Breast epithelium (tissue), 3 donors: Measurements from ENCODE around the gene BRD2.

Source experiments
- POLR2A ChIP-seq: fragments of 450-650 bp; IDR thresholded peaks from one replicate; pipeline ENCODE4 v1.6.1; 2016; ENCODE audit warnings: antibody characterized with exemption, mild to moderate bottlenecking, moderate library complexity
- TF ChIP-seq, protein P1 (sequence below), 3 donors: fragments of 450-650 bp; IDR thresholded peaks; one replicate each; pipeline ENCODE4 v1.5.1; 2016 to 2017; ENCODE audit warnings: antibody characterized with exemption in 3 of 3, mild to moderate bottlenecking in 3 of 3, moderate library complexity in 3 of 3

DNA sequence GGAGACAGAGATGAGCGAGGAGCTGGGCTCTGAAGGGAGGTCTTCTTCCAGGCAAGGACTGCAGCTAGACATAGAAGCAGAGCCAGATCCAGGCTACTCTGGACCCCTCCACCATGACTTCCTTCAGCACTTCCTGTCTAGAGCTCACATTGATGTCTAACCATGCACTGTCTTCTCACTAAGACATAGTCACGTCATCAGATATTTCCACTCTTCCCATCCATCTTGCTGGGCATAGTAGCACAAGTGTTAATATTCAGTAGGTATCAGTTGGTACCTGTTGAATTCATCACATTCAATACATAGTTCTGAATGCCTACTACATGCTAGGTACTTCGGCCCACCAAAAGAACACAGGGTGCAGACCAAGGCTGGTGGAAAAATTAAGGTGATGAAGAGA is 18.4 kb upstream of the BRD2 start:
- TF ChIP-seq, protein P1, sequence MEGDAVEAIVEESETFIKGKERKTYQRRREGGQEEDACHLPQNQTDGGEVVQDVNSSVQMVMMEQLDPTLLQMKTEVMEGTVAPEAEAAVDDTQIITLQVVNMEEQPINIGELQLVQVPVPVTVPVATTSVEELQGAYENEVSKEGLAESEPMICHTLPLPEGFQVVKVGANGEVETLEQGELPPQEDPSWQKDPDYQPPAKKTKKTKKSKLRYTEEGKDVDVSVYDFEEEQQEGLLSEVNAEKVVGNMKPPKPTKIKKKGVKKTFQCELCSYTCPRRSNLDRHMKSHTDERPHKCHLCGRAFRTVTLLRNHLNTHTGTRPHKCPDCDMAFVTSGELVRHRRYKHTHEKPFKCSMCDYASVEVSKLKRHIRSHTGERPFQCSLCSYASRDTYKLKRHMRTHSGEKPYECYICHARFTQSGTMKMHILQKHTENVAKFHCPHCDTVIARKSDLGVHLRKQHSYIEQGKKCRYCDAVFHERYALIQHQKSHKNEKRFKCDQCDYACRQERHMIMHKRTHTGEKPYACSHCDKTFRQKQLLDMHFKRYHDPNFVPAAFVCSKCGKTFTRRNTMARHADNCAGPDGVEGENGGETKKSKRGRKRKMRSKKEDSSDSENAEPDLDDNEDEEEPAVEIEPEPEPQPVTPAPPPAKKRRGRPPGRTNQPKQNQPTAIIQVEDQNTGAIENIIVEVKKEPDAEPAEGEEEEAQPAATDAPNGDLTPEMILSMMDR (IDR thresholded peaks at IDR 0.05): no peak
- TF ChIP-seq POLR2A: no peak
